ENCODE results near the gene SMIM22.

The SMIM22 gene

DNA sequence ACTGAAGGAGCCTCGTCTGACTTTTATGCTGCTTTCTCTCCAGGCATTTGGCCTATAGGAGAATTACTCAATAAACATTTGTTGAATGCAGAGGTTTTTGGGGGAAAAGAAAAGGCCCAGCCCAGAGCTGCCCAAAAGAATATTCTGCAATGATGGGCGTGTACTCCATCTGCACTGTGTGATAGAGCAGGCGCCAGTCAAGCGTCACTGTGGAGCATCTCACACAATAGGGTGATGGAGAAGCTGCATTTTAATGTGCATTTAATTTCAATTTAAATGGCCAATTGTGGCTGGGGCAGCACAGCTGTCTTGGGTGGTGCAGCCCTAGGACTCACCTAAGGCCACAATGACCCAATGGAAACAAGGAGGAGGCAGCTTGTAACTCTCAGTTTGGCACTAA, 31.4 kb downstream of the SMIM22 start:
- DNase-seq = no peak

DNA sequence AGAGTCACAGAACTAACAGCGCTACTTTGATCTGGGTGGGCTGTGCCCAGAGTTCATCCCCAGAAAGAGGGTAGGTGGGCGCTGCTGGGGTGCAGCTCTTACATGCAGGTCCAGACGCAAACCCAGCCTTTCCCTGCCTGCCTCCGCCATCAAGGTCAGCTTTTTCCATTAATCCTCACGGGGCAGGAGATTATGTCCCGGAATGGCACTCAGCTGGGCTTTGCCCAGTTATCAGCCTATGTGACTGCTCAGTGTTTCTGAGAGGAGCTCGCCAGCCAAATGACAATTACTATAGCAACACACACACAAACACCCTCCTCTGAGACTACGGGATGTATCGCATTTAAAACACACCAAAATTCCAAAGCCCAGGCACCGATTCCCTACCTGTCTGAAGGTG, 31.8 kb downstream of the SMIM22 start:
- DNase-seq = no peak

DNA sequence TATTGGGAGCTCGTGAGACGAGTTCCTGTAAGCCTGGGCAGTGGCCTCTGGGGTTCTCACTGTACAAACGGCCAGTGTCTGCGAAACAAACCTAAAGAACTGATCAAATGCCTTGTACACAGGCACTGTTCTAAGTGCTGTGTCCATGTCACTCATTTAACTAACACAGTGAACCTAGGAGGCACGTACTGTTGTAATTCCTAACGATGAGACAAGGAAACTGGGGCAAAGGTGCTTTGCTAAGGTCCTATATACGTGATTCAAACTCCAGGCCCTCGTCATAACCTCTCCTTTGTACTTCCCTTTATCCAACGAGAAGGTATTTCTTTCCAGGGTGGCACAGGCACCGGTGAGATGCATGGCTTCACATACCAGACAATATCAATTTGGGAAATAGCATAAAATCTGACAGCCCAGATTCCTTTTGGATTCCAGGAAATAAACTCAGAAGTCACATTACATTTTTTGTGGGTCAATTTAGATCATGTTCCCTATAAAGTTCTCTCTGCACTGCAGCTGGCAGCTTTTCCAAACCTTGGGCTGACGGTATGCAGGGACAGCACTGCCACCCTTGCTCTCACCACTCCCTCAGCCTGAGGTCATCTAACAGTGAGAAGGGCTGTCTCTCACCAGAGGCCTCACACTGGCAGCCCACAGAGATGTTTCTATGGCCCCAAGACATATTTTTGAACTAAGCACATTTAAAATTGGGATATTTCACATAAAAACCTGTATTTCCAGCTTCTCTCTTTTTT, 33.6 kb downstream of the SMIM22 start:
- no peak for DNase-seq

GRCh38 chr16:4830408-4830807, 35.2 kb downstream of the SMIM22 start:
- DNase-seq = no peak

DNA sequence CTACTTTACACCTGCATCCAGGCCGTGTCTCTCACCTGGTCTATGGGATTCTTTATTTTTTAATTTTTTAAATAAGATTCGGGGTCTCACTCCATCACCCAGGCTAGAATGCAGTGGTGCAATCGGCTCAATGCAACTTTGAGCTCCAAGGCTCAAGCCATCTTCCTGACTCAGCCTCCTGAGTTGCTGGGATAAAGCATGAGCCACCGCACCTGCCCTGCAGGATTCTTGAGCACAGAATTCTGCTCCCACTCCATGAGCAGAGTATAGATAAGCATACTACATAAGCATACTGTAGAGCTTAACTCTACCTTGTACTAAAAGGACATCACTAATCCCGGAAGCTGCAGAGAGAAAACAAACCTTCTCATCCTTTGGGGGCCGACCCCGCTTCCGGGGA, 36.4 kb downstream of the SMIM22 start:
- no peak for DNase-seq

DNA sequence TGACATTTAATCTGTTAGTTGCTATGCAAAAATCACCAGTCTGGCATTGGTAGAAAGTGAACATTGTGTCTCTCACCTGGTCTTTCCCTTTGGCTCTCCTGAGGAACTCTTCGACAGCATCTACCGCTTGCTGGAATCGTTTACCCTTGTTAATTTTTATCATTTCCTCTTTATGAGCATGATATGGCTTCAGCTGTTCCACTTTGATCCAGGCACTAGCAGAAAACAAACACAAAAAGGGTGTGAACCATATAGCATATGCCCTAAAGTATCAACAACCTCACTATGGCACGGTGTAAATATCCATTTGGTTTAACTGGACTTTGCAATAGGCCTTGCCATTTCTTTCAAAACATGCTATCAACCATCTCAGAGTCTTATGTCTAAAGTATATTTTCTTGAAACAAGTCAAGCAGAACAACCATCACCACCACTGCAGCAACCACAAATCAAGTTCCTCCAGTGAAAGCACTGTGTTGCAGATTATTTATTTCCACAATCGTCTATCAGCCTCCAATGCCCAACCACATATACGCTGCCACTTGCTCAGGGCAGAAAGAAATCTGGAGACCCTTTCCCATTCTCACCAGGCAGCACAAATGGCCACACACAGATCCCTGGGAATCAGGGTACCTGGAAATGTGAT, 37.7 kb downstream of the SMIM22 start:
- no peak for DNase-seq

- no peak for DNase-seq
Observed at GRCh38 chr16:4833584-4833983, 38.4 kb downstream of the SMIM22 start.

DNA sequence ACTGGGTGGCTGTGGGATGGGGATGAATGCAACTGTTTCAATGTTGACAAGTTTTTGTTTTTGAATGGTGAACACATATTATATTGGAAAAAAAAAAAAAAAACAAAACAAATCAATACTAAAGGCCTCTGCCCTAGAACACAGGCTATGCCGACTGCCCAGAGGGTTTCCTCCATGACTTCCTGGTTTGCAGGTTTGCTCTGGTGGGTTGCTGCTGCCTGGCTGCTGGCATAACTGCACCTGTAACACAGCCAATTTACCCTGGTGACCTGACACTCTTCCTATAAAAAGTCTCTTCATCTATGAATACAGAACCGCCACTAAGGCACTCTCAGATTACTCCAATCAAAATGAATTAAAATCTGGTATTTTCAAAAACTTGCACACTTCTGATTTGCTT, 41.6 kb downstream of the SMIM22 start:
- DNase-seq = no peak

DNA sequence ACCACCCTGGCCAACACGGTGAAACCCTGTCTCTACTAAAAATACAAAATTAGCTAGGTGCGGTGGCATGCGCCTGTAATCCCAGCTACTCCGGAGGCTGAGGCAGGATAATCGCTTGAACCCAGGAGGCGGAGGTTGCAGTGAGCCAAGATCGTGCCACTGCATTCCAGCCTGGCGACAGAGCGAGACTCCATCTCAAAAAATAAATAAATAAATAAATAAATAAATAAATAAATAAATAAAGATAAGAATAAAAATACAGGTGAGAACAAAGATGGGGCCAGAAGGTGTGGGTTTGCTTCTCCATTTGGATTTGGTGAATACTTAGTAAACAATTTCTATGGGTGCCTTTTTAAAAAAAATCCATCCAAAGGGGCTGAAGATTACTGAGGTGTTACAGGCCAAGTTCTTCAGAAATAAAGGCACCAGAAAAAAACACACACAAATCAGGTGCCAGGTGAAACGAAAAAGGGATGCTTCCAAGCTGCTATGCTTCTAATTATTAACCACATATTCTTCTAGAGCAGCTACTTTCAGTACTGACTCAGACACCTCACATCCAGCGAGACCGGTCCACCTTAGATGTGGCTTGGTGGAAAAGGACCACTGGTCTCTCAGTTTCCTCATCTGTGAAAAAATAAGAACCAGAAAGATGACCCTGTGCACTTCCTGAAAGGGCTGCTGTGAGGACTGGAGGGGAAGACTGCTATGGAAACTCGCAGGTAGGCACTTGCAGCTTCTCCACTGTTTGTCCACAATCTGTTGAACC, 42.7 kb downstream of the SMIM22 start:
- no peak for DNase-seq

GRCh38 chr16:4839942-4840341, 44.8 kb downstream of the SMIM22 start:
- DNase-seq = no peak

- no peak for DNase-seq
Observed at GRCh38 chr16:4840984-4841383, 45.8 kb downstream of the SMIM22 start.

Measured in GOT3 (cell line).